Transverse colon (tissue), 4 donors: Measurements from ENCODE around the gene TBX21. TPM values are rescaled to one million over a fixed set of nuclear protein-coding genes. Genes with fewer than 3 reads are reported as not detected.

ENCODE experiments used
- DNase-seq: peaks from one replicate; pipeline ENCODE4 v3.0.0-alpha.2; 2019
- H3K27ac ChIP-seq, 4 donors: fragments of 200-600 bp; sonication (generic); 2 replicates each; pipeline ENCODE4 v1.5.1; 2016 to 2018; ENCODE audit warnings: inconsistent platforms in 4 of 4
- H3K27me3 ChIP-seq: fragments of 200-600 bp; sonication (generic); 2 replicates; pipeline ENCODE4 v1.5.1; 2017; ENCODE audit warnings: inconsistent platforms
- H3K36me3 ChIP-seq, 4 donors: fragments of 200-600 bp; sonication (generic); 2 replicates each; pipeline ENCODE4 v1.5.1; 2017 to 2019; ENCODE audit warnings: inconsistent platforms in 4 of 4
- H3K4me1 ChIP-seq, 4 donors: fragments of 200-600 bp; sonication (generic); 2 replicates each; pipeline ENCODE4 v1.5.1; 2017 to 2020; ENCODE audit warnings: inconsistent platforms in 4 of 4
- H3K4me3 ChIP-seq, 4 donors: fragments of 200-600 bp; sonication (generic); 1 replicate in 1 of 4; 2 replicates in 3 of 4; pipeline versions ENCODE4 v1.5.1 to v1.6.1; 2017 to 2019; ENCODE audit warnings: inconsistent platforms in 4 of 4
- H3K9me3 ChIP-seq, 2 donors: fragments of 200-600 bp; sonication (generic); 2 replicates each; pipeline ENCODE4 v1.5.1; 2017 to 2019; ENCODE audit warnings: inconsistent platforms in 2 of 2
- EP300 ChIP-seq: sonication (generic); formaldehyde crosslinking; IDR thresholded peaks from one replicate; pipeline ENCODE4 v1.6.1; 2017; ENCODE audit warnings: antibody characterized with exemption, low read depth
- POLR2A ChIP-seq: fragments of 450-650 bp; IDR thresholded peaks from one replicate; pipeline ENCODE4 v1.6.1; 2016; ENCODE audit warnings: antibody characterized with exemption, mild to moderate bottlenecking, moderate library complexity
- POLR2AphosphoS5 ChIP-seq, 3 donors: sonication (generic); formaldehyde crosslinking; IDR thresholded peaks; one replicate each; pipeline ENCODE4 v1.6.1; 2016; ENCODE audit warnings: antibody characterized with exemption in 3 of 3
- WGBS, 2 donors: methylation state at CpG; one replicate each; pipeline ENCODE4 v1.1.5; 2018; ENCODE audit warnings: low coverage in 1 of 2; 5-methylcytosine and 5-hydroxymethylcytosine counted together
- in situ Hi-C, 4 donors: fragments of 200-750 bp; cut with MboI; loops; one replicate each; pipeline versions ENCODE4 v1.15.0 to v1.15.1; 2017; ENCODE audit warnings: low sequenced_read_pairs in 3 of 4, low pct_ligation_motif_present in 1 of 4, low pct_unique_long_range_greater_than_20kb in 1 of 4
- intact Hi-C: fragments of 100-400 bp; cut with DNase I; formaldehyde crosslinking; loops from one replicate; pipeline ENCODE4 v1.15.1; 2023; ENCODE audit warnings: low total_unique reads
- total RNA-seq, 4 donors: library from RNA; depleted of rRNA; stranded (reverse); fragments of >200 nt; gene quantifications; one replicate each; pipeline ENCODE4 v1.1.0, GENCODE V29; 2016
- TF ChIP-seq, protein P1 (sequence below), 5 experiments: fragments of 200-600 bp in 3 of 5; fragments of 450-650 bp in 2 of 5; sonication (generic) in 3 of 5; IDR thresholded peaks; 1 replicate in 2 of 5; 2 replicates in 3 of 5; pipeline ENCODE4 v1.5.1; 2016 to 2017; ENCODE audit warnings: antibody characterized with exemption in 5 of 5, inconsistent platforms in 3 of 5, mild to moderate bottlenecking in 2 of 5, moderate library complexity in 1 of 5

Gene TBX21
- total RNA-seq, 4 donors from 2014 or later, result 0.27 to 18.3 (median 4.9) TPM; not detected in 1

DNA sequence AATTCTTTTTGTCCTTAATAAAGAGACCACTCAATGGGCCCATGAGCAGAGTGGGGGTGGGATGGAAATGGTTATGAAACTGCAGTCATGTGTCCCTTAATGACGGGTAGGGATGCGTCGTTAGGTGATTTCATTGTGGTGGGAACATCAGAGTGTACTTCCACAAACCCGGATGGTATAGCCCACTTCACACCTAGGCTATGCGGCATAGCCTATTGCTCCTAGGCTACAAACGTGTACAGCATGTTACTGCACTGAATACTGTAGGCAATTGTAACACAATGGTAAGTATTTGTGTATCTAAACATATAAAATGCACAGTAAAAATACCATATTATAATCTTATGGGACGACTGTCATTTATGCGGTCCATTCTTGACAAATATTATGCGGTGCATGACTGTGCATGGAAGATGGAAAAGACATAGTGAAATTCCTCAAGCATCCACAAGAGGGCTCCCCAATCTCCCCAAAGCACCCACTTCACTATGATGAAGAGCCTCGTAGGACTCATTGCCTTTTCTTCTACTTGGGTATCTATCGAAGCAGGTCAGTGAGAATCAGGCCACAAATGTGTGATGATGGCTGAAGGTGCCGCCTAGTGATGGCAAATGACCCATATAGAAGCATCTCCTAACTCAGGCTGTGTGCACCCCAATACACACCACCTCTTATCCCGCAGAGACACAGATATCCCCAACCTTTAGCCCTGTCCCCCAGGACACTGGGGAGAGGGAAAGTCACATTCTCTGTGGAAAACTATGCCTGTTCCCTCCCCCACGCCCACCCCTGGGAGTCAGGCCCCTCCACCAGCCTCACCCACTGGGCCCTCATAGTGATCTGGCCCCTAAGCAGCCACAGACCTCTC is 43.5 kb downstream of the TBX21 start:
- H3K4me1 ChIP-seq, result no peaks in the 10 kb centered on the region
- 28 to 35% methylated on average over 9 to 14 of the region's 14 CpGs for WGBS, 2 donors
- no peak overlapping the region for H3K4me3 ChIP-seq
- no peaks in the 10 kb centered on the region for H3K9me3 ChIP-seq
- peaks cover 53% of the 10 kb centered on the region for H3K27me3 ChIP-seq
- DNase-seq, result peak; percentile 19
- no peaks in the 10 kb centered on the region for H3K36me3 ChIP-seq
- no peak overlapping the region for H3K27ac ChIP-seq
- TF ChIP-seq POLR2AphosphoS5 (IDR thresholded peaks at IDR 0.05), result no peak
- TF ChIP-seq, protein P1, sequence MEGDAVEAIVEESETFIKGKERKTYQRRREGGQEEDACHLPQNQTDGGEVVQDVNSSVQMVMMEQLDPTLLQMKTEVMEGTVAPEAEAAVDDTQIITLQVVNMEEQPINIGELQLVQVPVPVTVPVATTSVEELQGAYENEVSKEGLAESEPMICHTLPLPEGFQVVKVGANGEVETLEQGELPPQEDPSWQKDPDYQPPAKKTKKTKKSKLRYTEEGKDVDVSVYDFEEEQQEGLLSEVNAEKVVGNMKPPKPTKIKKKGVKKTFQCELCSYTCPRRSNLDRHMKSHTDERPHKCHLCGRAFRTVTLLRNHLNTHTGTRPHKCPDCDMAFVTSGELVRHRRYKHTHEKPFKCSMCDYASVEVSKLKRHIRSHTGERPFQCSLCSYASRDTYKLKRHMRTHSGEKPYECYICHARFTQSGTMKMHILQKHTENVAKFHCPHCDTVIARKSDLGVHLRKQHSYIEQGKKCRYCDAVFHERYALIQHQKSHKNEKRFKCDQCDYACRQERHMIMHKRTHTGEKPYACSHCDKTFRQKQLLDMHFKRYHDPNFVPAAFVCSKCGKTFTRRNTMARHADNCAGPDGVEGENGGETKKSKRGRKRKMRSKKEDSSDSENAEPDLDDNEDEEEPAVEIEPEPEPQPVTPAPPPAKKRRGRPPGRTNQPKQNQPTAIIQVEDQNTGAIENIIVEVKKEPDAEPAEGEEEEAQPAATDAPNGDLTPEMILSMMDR (IDR thresholded peaks at IDR 0.05), result peak; percentile 63 to 72 (median 67)
- no peak for TF ChIP-seq POLR2A
- intact Hi-C loops, result no loop called here
- in situ Hi-C loops, result no loop called here

DNA sequence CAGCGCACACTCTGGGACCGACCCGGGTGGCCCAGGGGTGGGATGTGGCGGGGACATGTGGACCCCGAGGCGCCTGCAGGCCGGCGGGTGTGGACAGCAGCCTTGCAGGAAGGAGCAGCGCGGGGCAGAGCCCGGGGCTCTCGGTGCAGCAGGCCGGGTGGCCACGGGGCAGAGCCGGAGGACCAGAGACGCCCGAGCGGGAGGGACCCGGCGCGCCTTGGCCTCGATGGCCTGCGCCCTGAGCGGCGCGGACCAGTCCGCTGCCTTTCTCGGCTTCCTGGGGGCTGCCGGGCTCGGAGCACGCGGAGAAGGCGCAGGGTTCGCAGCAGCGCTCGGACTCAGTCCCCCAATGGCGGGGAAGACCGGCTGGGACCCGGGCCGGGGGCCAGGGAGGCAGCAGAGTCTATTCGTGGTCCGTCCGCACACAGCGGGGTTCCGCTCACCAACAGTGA is 45.2 kb downstream of the TBX21 start:
- 55% methylated on average over 45 of the region's 45 CpGs; no CpG with 5 or more reads in 1 of the 2 donors for WGBS, 2 donors
- peaks cover 60% of the 10 kb centered on the region for H3K27me3 ChIP-seq

DNA sequence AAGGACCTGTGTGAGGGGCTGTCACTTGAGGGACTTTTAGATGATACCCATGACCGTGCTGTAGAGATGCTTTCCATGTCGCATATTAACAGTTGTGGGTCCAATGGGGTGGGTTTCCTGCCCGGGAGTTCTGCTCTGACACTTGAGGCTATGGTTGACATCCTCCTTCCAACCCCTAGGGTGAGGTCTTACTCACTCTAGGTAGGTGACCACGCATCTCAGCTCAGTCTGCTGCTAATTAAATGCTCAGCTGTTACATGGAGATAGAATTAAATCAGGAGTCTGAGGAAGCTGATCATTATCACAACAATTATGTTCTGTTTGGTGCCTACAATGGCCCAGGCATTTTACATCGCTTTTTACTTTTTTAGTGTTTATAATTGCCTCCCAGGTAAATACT is 48.4 kb downstream of the TBX21 start:
- no peaks in the 10 kb centered on the region for H3K36me3 ChIP-seq
- H3K27me3 ChIP-seq, result peaks cover 58% of the 10 kb centered on the region
- no peaks in the 10 kb centered on the region for H3K9me3 ChIP-seq
- intact Hi-C loops, result no loop called here
- 43 to 72% methylated on average over 1 to 5 of the region's 5 CpGs for WGBS, 2 donors
- H3K27ac ChIP-seq, result no peak overlapping the region
- in situ Hi-C loops, result no loop called here
- no peaks in the 10 kb centered on the region for H3K4me1 ChIP-seq
- no peak for TF ChIP-seq POLR2AphosphoS5 (IDR thresholded peaks at IDR 0.05)
- TF ChIP-seq EP300, result no peak
- TF ChIP-seq, protein P1 (IDR thresholded peaks at IDR 0.05), result no peak
- no peak for TF ChIP-seq POLR2A
- DNase-seq, result no peak
- H3K4me3 ChIP-seq, result no peak overlapping the region

More for the DNA sequence above, 45.2 kb downstream of the TBX21 start:
- no peaks in the 10 kb centered on the region for H3K9me3 ChIP-seq
- no peak overlapping the region for H3K27ac ChIP-seq
- in situ Hi-C loops (no loop called here), intact Hi-C loops (no loop called here)
- no peak for DNase-seq
- H3K36me3 ChIP-seq, result no peaks in the 10 kb centered on the region
- no peaks in the 10 kb centered on the region for H3K4me1 ChIP-seq
- no peak overlapping the region for H3K4me3 ChIP-seq
- TF ChIP-seq POLR2A (no peak), EP300 (no peak), POLR2AphosphoS5 (IDR thresholded peaks at IDR 0.05) (no peak)
- TF ChIP-seq, protein P1 (IDR thresholded peaks at IDR 0.05), result no peak

DNA sequence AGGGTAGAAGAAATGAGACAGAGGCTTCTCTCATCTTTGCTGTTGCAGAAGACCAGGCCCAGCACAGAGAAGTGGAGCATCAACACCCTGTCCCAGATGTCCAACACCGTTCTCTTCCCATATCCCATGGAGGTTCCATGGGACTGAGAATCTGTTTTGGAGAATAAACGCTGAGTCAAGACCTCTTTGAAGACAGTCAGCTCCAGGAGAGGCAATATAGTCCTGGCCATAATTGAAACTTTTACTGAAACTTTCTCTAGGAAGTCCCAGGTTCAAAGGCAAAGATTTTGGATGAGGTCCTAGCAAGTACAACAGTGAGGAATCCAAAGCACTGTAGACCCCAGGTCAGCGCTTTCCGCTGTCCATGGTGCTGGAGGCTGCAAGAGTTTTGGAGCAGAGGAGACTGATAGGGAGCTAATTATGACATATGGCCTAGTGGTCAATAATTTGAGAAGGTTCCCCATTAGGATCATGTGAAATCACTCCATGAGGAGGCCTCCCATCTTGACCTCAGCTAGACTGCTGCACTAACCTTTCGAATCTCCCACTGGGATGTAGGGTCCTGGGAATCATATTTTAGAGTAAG is 52.6 kb downstream of the TBX21 start:
- H3K36me3 ChIP-seq, result no peaks in the 10 kb centered on the region
- no peak for TF ChIP-seq EP300
- WGBS, 2 donors, result 34 to 46% methylated on average over 3 to 5 of the region's 5 CpGs
- in situ Hi-C loops, result no loop called here
- no peak overlapping the region for H3K4me3 ChIP-seq
- intact Hi-C loops, result no loop called here
- H3K27me3 ChIP-seq, result peaks cover 74% of the 10 kb centered on the region
- peaks cover 5 to 11% (median 8%) of the 10 kb centered on the region in 4 donors for H3K4me1 ChIP-seq
- no peak for DNase-seq
- H3K27ac ChIP-seq, result no peak overlapping the region
- no peaks in the 10 kb centered on the region for H3K9me3 ChIP-seq
